Measurements from ENCODE around the gene BTG1.

DNA sequence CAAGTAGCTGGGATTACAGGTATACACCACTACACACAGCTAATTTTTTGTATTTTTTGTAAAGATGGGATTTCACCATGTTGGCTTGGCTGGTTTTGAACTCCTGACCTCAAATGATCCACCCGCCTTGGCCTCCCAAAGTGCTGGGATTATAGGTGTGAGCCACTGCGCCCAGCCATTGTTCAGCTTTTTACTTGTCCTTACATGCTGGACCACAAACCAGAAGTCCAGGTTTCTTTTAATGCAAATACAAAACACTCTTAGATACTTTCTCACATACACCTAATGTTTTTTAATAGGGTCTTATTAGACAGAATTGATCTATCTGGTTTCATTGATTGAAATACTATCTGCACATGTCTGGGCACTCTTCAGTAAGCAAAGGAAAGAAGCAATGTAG, 40.5 kb downstream of the BTG1 start:
- TF ChIP-seq, protein P1, sequence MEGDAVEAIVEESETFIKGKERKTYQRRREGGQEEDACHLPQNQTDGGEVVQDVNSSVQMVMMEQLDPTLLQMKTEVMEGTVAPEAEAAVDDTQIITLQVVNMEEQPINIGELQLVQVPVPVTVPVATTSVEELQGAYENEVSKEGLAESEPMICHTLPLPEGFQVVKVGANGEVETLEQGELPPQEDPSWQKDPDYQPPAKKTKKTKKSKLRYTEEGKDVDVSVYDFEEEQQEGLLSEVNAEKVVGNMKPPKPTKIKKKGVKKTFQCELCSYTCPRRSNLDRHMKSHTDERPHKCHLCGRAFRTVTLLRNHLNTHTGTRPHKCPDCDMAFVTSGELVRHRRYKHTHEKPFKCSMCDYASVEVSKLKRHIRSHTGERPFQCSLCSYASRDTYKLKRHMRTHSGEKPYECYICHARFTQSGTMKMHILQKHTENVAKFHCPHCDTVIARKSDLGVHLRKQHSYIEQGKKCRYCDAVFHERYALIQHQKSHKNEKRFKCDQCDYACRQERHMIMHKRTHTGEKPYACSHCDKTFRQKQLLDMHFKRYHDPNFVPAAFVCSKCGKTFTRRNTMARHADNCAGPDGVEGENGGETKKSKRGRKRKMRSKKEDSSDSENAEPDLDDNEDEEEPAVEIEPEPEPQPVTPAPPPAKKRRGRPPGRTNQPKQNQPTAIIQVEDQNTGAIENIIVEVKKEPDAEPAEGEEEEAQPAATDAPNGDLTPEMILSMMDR (conservative IDR thresholded peaks at IDR 0.05; ENCODE audit: low read depth, low read length): no peak
- TF ChIP-seq EZH2 (IDR thresholded peaks at IDR 0.05; ENCODE audit: low read length, unreplicated experiment) (no peak), EZH2phosphoT487 (IDR thresholded peaks at IDR 0.05; ENCODE audit: borderline replicate concordance, low read length) (no peak)
